Adrenal gland (tissue), 12 donors: Measurements from ENCODE around the gene TMA7B. TPM values are rescaled to one million over a fixed set of nuclear protein-coding genes. Genes with fewer than 3 reads are reported as not detected.

ENCODE experiments used
- DNase-seq, 7 donors: peaks; one replicate each; pipeline ENCODE4 v3.0.0-alpha.2; 2019 to 2020
- H3K27ac ChIP-seq, 5 donors: fragments of 200-600 bp; sonication (generic) in 4 of 5; 1 replicate in 3 of 5; 2 replicates in 2 of 5; pipeline versions ENCODE4 v1.5.1 to v1.8.0; 2016 to 2020; ENCODE audit warnings: mild to moderate bottlenecking in 1 of 5
- H3K27me3 ChIP-seq: fragments of 200-600 bp; 2 replicates; pipeline ENCODE4 v1.8.0; 2021
- H3K36me3 ChIP-seq, 2 donors: fragments of 200-600 bp; replicated peaks in 1 of 2; 1 replicate in 1 of 2; 2 replicates in 1 of 2; pipeline versions ENCODE4 v1.5.1 to v1.8.0; 2018 to 2022
- H3K4me1 ChIP-seq, 2 donors: fragments of 200-600 bp; replicated peaks in 1 of 2; 1 replicate in 1 of 2; 2 replicates in 1 of 2; pipeline versions ENCODE4 v1.5.1 to v1.8.0; 2018 to 2021
- H3K4me3 ChIP-seq, 4 donors: fragments of 200-600 bp; sonication (generic) in 3 of 4; one replicate each; pipeline ENCODE4 v1.5.1; 2016 to 2018
- H3K9me3 ChIP-seq, 3 donors: fragments of 200-600 bp; sonication (generic) in 1 of 3; replicated peaks in 1 of 3; 1 replicate in 2 of 3; 2 replicates in 1 of 3; pipeline versions ENCODE4 v1.5.1 to v1.8.0; 2016 to 2021
- CTCF ChIP-seq, 6 experiments: fragments of 450-650 bp in 4 of 6; fragments of 200-600 bp in 2 of 6; sonication (generic) in 1 of 6; IDR thresholded peaks; 1 replicate in 5 of 6; 2 replicates in 1 of 6; pipeline versions ENCODE4 v1.5.1 to v1.8.0; 2016 to 2021; ENCODE audit warnings: antibody characterized with exemption in 6 of 6, mild to moderate bottlenecking in 2 of 6, moderate library complexity in 1 of 6
- POLR2A ChIP-seq, 2 donors: fragments of 450-650 bp; IDR thresholded peaks; one replicate each; pipeline ENCODE4 v1.6.1; 2017; ENCODE audit warnings: antibody characterized with exemption in 2 of 2, mild to moderate bottlenecking in 2 of 2, moderate library complexity in 1 of 2
- WGBS, 4 donors: extraction: QIAGEN DNeasy Blood & Tissue Kit in 2 of 4; methylation state at CpG; one replicate each; pipeline versions ENCODE4 v1.1.5 to v1.1.7; 2013 to 2017; 5-methylcytosine and 5-hydroxymethylcytosine counted together
- intact Hi-C, 2 donors: fragments of 100-400 bp; cut with DNase I; formaldehyde crosslinking; loops; one replicate each; pipeline versions ENCODE4 v1.14.1 to v1.15.0; 2022 to 2023
- polyA plus RNA-seq, 3 donors: library from polyadenylated mRNA; stranded (reverse); fragments of 200-250 nt in 2 of 3; fragments of 350-450 nt in 1 of 3; fragmentation: Illumina TruSeq in 1 of 3; extraction: RNeasy Lipid Tissue Mini Kit (QIAGEN cat#74804) in 1 of 3; gene quantifications; one replicate each; pipeline ENCODE4 v1.2.3, GENCODE V29; 2013 to 2014
- total RNA-seq, 9 donors: library from RNA; depleted of rRNA in 4 of 9; stranded (reverse); fragments of >200 nt in 4 of 9; fragments of 120-200 nt in 1 of 9; fragmentation: NEBNext Ultra II Directional in 1 of 9; extraction: Animal tissue kit (Norgen Biotek cat#: 25700) in 1 of 9; gene quantifications; one replicate each; pipeline versions ENCODE4 v1.1.0 to v1.2.4, GENCODE V29; 2013 to 2023
- donor health status: healthy with polysubstance abuse.
- donor health status: Bipolar disorder and iron deficiency.
- donor health status: DM: yes; HTN: yes; CAD: no.
- donor health status: DM: no; HTN: no; CAD: no.
- donor health status: DM: no; HTN: no; CAD: no.
- donor health status: DM: yes; HTN: yes; CAD: no.

The TMA7B gene
- total and polyA plus RNA-seq, 12 donors: 0.07 TPM; not detected in 11

GRCh38 chr22:39952347-39952746 is 7.8 kb upstream of the TMA7B start:
- DNase-seq: no peak
- intact Hi-C loops: no loop called here
- no peaks in the 10 kb centered on the region for H3K9me3 ChIP-seq
- no peaks in the 10 kb centered on the region for H3K36me3 ChIP-seq
- WGBS, 4 donors: 76 to 91% (median 78%) methylated on average over 6 of the region's 6 CpGs
- no peak overlapping the region for H3K4me3 ChIP-seq
- no peak for TF ChIP-seq CTCF (IDR thresholded peaks at IDR 0.05)
- TF ChIP-seq POLR2A (IDR thresholded peaks at IDR 0.05): no peak
- no peaks in the 10 kb centered on the region for H3K4me1 ChIP-seq
- H3K27ac ChIP-seq: no peak overlapping the region
- no peaks in the 10 kb centered on the region for H3K27me3 ChIP-seq

- no peak for DNase-seq
- intact Hi-C loops: no loop called here
- Histone ChIP-seq H3K27me3 (no peaks in the 10 kb centered on the region), H3K36me3 (no peaks in the 10 kb centered on the region), H3K4me3 (no peak overlapping the region), H3K4me1 (no peaks in the 10 kb centered on the region), H3K9me3 (no peaks in the 10 kb centered on the region), H3K27ac (no peak overlapping the region)
- 90 to 95% (median 91%) methylated on average over 2 of the region's 2 CpGs for WGBS, 4 donors
- TF ChIP-seq POLR2A (IDR thresholded peaks at IDR 0.05) (no peak), CTCF (IDR thresholded peaks at IDR 0.05) (no peak)
Measured at GRCh38 chr22:39953101-39953500, 7.1 kb upstream of the TMA7B start.

GRCh38 chr22:39954584-39955055 is 5.6 kb upstream of the TMA7B start:
- intact Hi-C loops: no loop called here
- H3K27ac ChIP-seq: no peak overlapping the region

GRCh38 chr22:39955675-39956074 is 4.5 kb upstream of the TMA7B start:
- TF ChIP-seq CTCF (IDR thresholded peaks at IDR 0.05) (no peak), POLR2A (IDR thresholded peaks at IDR 0.05) (no peak)
- 93 to 100% (median 98%) methylated on average over 2 of the region's 2 CpGs for WGBS, 4 donors
- H3K4me3 ChIP-seq: no peak overlapping the region
- no peaks in the 10 kb centered on the region for H3K36me3 ChIP-seq
- no peaks in the 10 kb centered on the region for H3K27me3 ChIP-seq
- intact Hi-C loops: no loop called here
- no peaks in the 10 kb centered on the region for H3K4me1 ChIP-seq
- no peaks in the 10 kb centered on the region for H3K9me3 ChIP-seq
- DNase-seq: no peak
- no peak overlapping the region for H3K27ac ChIP-seq

More at GRCh38 chr22:39954584-39955055, 5.6 kb upstream of the TMA7B start:
- no peaks in the 10 kb centered on the region for H3K4me1 ChIP-seq
- H3K9me3 ChIP-seq: no peaks in the 10 kb centered on the region
- no peak overlapping the region for H3K4me3 ChIP-seq
- no peaks in the 10 kb centered on the region for H3K27me3 ChIP-seq
- WGBS, 4 donors: 88 to 94% (median 90%) methylated on average over 4 of the region's 4 CpGs
- no peak for DNase-seq
- TF ChIP-seq CTCF (IDR thresholded peaks at IDR 0.05) (no peak), POLR2A (IDR thresholded peaks at IDR 0.05) (no peak)
- no peaks in the 10 kb centered on the region for H3K36me3 ChIP-seq
